Mucosa of stomach (tissue), 1 donor: ENCODE measurements around the gene HOMER2.

Experiments
- H3K27me3 ChIP-seq: one replicate; pipeline ENCODE4 v1.7.0; 2013; ENCODE audit warnings: mild to moderate bottlenecking, low read length; ENCODE audit not compliant: control insufficient read depth, insufficient read depth
- H3K36me3 ChIP-seq: one replicate; pipeline ENCODE4 v1.7.0; 2013; ENCODE audit warnings: low read length; ENCODE audit not compliant: control insufficient read depth, insufficient read depth
- H3K4me1 ChIP-seq: one replicate; pipeline ENCODE4 v1.7.0; 2013; ENCODE audit warnings: mild to moderate bottlenecking, low read length; ENCODE audit not compliant: control insufficient read depth, insufficient read depth
- H3K4me3 ChIP-seq: one replicate; pipeline ENCODE4 v1.7.0; 2013; ENCODE audit warnings: low read length
- H3K9ac ChIP-seq: one replicate; pipeline ENCODE4 v1.7.0; 2013; ENCODE audit warnings: mild to moderate bottlenecking, low read length, moderate library complexity
- H3K9me3 ChIP-seq: one replicate; pipeline ENCODE4 v1.7.0; 2013; ENCODE audit warnings: mild to moderate bottlenecking, low read length, moderate library complexity; ENCODE audit not compliant: control insufficient read depth
- donor health status: Pancreatic carcinoma.

HOMER2 gene

DNA sequence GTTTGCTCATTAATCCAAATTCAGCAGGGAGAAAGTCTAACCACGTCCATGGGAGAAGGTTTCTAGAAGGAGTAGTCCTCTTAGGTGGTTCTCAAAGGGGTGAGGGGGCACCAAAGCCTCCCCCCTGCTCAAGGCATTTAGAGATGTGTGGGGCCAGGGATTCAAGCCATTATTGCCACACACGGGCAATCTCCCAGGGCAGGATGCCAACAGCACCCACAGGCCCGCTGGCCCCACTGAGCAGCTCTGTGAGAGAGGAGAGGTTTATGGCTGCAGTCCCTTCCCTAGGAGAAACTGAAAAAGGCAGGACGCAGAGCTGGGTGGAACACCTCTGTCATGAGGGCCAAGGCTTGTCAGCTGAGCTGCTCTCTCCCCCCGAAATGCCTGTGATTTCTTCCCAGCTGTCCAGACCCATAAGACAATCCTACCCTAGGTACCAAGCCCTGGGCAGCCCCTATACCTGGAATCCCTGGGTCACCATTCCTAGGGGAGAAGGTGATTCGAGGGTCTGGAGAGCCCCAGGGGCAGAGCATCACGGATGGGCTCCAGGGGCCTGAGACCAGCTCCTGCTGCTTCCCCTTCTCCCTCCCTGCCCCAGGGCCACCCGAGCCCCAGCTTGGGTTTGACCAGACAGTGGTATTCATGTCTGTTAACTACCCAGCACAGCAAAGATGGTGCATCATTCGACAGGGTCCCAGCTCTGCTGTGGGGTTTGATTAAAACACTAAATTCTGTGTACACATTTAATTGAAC, 104.1 kb downstream of the HOMER2 start:
- no peaks in the 10 kb centered on the region for H3K4me1 ChIP-seq
- H3K9me3 ChIP-seq: no peaks in the 10 kb centered on the region
- no peaks in the 10 kb centered on the region for H3K27me3 ChIP-seq
- H3K4me3 ChIP-seq: no peak overlapping the region
- H3K9ac ChIP-seq: no peak overlapping the region
- H3K36me3 ChIP-seq: no peaks in the 10 kb centered on the region

GRCh38 chr15:82847703-82848102, 104.8 kb downstream of the HOMER2 start:
- H3K9me3 ChIP-seq: no peaks in the 10 kb centered on the region
- no peak overlapping the region for H3K9ac ChIP-seq
- no peaks in the 10 kb centered on the region for H3K27me3 ChIP-seq
- no peaks in the 10 kb centered on the region for H3K4me1 ChIP-seq
- H3K4me3 ChIP-seq: no peak overlapping the region
- H3K36me3 ChIP-seq: no peaks in the 10 kb centered on the region

DNA sequence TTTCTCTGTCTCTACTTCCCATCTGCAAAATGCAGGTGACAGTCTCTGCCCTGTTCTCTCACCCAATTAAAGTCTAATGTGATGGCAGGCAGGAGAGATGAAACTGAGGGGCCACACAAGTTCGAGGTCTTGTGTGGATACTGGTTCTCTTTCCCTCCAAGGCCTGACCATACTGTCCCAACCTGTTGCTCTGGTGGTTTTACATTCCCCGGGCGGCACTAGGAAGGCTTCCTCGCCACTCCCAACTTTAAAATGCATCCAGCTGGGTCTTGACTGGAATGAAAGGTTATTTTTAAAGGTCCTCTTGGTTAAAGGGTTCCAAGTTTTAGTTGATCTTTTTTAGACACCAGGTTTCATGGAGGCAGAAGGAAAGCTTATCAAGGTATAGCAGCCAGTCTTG, 105.9 kb downstream of the HOMER2 start:
- Histone ChIP-seq H3K27me3 (no peaks in the 10 kb centered on the region), H3K9me3 (no peaks in the 10 kb centered on the region), H3K4me3 (no peak overlapping the region), H3K4me1 (no peaks in the 10 kb centered on the region), H3K9ac (no peak overlapping the region), H3K36me3 (no peaks in the 10 kb centered on the region)

DNA sequence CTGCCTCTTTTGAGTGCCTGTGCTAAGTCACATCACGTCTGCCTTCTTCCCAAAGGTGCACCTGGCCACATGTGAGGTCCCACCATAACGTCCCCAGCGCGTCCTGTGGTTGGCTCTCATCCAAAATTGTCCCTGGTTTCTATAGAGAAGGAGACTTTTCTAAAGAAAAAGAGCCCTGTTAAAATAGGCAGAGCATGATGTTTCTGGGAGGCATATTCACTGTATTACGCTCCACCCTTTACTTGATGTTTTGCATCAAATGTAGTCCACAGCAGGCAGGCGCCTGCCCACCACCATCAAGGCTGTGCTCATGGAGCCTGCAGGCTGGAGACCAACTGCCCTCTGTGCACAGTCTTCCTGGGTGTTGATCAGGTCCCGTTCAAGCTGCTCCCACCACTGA, 106.8 kb downstream of the HOMER2 start:
- Histone ChIP-seq H3K36me3 (no peaks in the 10 kb centered on the region), H3K27me3 (no peaks in the 10 kb centered on the region), H3K9me3 (no peaks in the 10 kb centered on the region), H3K4me3 (no peak overlapping the region), H3K4me1 (no peaks in the 10 kb centered on the region), H3K9ac (no peak overlapping the region)

- H3K27me3 ChIP-seq: no peaks in the 10 kb centered on the region
- H3K9ac ChIP-seq: no peak overlapping the region
- no peaks in the 10 kb centered on the region for H3K9me3 ChIP-seq
- H3K4me3 ChIP-seq: no peak overlapping the region
- H3K4me1 ChIP-seq: no peaks in the 10 kb centered on the region
- no peaks in the 10 kb centered on the region for H3K36me3 ChIP-seq
Observed at GRCh38 chr15:82843566-82843965, 109.0 kb downstream of the HOMER2 start.

DNA sequence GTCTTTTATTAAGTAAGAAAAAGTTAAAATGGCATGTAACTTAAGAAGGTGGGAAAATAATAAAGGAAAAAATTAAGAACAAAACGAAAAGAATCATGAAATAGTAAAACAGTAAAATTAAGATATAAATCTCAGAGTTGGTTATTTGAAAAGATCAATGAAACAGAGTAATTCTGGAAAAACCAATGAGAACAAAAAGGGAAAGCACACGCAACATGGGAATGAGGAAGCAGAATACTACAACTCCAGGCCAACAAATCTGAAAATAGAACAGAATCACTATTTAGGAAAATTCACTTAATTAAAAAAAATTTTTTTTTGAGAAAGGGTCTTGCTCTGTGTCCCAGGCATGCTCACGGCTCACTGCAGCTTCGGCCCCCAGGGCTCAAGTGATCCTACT, 112.4 kb downstream of the HOMER2 start:
- Histone ChIP-seq H3K4me1 (no peaks in the 10 kb centered on the region), H3K4me3 (no peak overlapping the region), H3K36me3 (no peaks in the 10 kb centered on the region), H3K27me3 (no peaks in the 10 kb centered on the region), H3K9ac (no peak overlapping the region), H3K9me3 (no peaks in the 10 kb centered on the region)

DNA sequence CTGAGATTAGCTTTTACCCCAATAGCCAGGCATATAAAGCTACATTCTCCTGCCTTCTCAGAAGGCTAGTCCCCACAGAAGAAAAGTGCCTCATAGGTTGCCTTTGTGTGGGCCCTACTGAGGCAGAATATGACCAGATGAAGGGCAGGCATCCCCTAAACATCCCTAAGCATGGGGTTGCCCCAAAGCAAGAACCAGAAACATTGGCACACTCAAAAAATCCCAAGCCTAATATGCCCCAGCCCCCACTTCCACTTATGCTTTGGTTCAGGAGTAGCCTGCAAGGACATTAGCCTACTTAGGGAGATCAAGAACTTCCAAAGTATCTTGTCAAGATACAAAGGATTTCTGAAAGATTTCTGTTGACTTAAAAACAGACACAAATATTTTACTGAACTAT, 113.4 kb downstream of the HOMER2 start:
- H3K4me1 ChIP-seq: no peaks in the 10 kb centered on the region
- H3K27me3 ChIP-seq: no peaks in the 10 kb centered on the region
- H3K4me3 ChIP-seq: no peak overlapping the region
- no peaks in the 10 kb centered on the region for H3K9me3 ChIP-seq
- H3K9ac ChIP-seq: no peak overlapping the region
- peaks cover 4% of the 10 kb centered on the region for H3K36me3 ChIP-seq

GRCh38 chr15:82838096-82838735, 114.3 kb downstream of the HOMER2 start:
- peaks cover 6% of the 10 kb centered on the region for H3K36me3 ChIP-seq
- H3K9me3 ChIP-seq: no peaks in the 10 kb centered on the region
- no peaks in the 10 kb centered on the region for H3K27me3 ChIP-seq
- H3K9ac ChIP-seq: no peak overlapping the region
- H3K4me1 ChIP-seq: no peaks in the 10 kb centered on the region
- H3K4me3 ChIP-seq: no peak overlapping the region

- H3K36me3 ChIP-seq: peaks cover 6% of the 10 kb centered on the region
Observed at GRCh38 chr15:82835391-82835917, 117.1 kb downstream of the HOMER2 start.

GRCh38 chr15:82833362-82833682, 119.2 kb downstream of the HOMER2 start:
- H3K27me3 ChIP-seq: no peaks in the 10 kb centered on the region
- H3K4me3 ChIP-seq: no peak overlapping the region
- peaks cover 15% of the 10 kb centered on the region for H3K4me1 ChIP-seq
- peaks cover 6% of the 10 kb centered on the region for H3K36me3 ChIP-seq
- no peaks in the 10 kb centered on the region for H3K9me3 ChIP-seq
- no peak overlapping the region for H3K9ac ChIP-seq

More at GRCh38 chr15:82835391-82835917, 117.1 kb downstream of the HOMER2 start:
- H3K4me1 ChIP-seq: peaks cover 15% of the 10 kb centered on the region
- H3K4me3 ChIP-seq: no peak overlapping the region
- no peak overlapping the region for H3K9ac ChIP-seq
- no peaks in the 10 kb centered on the region for H3K9me3 ChIP-seq
- no peaks in the 10 kb centered on the region for H3K27me3 ChIP-seq

DNA sequence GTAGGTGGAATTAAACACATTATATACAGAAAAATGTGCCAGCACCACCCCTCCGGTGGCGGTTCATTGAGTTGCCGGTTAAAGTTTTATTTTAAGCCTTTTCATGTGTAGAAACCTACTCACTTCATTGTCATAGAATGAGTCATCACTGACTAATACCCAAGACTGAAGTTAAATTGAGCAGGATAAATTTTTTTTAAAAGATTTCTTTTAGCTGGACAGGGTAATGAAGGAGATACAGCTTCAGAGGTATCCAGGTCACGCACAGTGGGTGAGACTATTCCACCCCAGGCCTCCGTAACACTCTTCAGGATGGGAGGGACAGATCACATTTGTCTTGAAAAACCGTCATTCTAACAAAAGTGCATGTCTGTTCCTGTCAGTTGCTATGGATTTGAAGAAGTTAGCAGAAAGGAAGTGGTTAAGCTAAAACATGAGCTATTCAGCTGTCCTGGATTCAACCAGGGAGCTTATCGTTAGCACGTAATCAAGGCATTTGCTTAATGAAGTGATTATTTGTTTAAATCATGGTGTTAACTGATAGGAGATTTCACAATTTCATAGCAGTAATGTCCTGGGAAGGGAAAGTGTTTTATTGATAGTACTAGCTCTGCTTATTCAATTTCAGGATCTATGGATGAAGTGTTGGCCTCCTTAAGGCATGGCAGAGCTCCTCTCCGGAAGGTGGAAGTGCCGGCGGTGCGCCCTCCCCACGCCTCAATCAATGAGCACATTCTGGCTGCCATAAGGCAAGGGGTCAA, 119.7 kb downstream of the HOMER2 start:
- Histone ChIP-seq H3K36me3 (peaks cover 6% of the 10 kb centered on the region), H3K9ac (no peak overlapping the region), H3K4me1 (peaks cover 15% of the 10 kb centered on the region), H3K9me3 (no peaks in the 10 kb centered on the region), H3K4me3 (no peak overlapping the region), H3K27me3 (no peaks in the 10 kb centered on the region)
